GM12891 (cell line): ENCODE results near the gene OR4N2.
"Not testable (repeated sequence)": the region's sequence is repeated elsewhere in the genome, so short reads cannot be mapped to it uniquely, and the experiment has no call there.

Experiments
- POLR2A ChIP-seq: IDR thresholded peaks from 2 replicates; pipeline ENCODE4 v1.6.1; 2011; ENCODE audit warnings: low read depth, low read length, control low read depth
- POLR2AphosphoS5 ChIP-seq: IDR thresholded peaks from 2 replicates; pipeline ENCODE4 v1.6.1; 2011; ENCODE audit warnings: low read depth, low read length, control low read depth
- POU2F2 ChIP-seq: IDR thresholded peaks from 2 replicates; pipeline ENCODE4 v1.6.1; 2011; ENCODE audit warnings: low read depth, mild to moderate bottlenecking, control low read depth, low read length, moderate library complexity
- SPI1 ChIP-seq: IDR thresholded peaks from 2 replicates; pipeline ENCODE4 v1.6.1; 2011; ENCODE audit warnings: low read depth, low read length, control low read depth
- TAF1 ChIP-seq: IDR thresholded peaks from 2 replicates; pipeline ENCODE4 v1.6.1; 2011; ENCODE audit warnings: low read depth, low read length, control low read depth

- TF ChIP-seq POLR2AphosphoS5, TAF1, POLR2A, SPI1, POU2F2: not testable (repeated sequence)
Observed at GRCh38 chr14:19796520-19797108, 7.0 kb upstream of the OR4N2 start.
